ENCODE data around the gene TRMT2A. TPM values are rescaled to one million over a fixed set of nuclear protein-coding genes. Genes with fewer than 3 reads are reported as not detected.

TRMT2A gene
- total RNA-seq, 1 donor, result 45.3 TPM

DNA sequence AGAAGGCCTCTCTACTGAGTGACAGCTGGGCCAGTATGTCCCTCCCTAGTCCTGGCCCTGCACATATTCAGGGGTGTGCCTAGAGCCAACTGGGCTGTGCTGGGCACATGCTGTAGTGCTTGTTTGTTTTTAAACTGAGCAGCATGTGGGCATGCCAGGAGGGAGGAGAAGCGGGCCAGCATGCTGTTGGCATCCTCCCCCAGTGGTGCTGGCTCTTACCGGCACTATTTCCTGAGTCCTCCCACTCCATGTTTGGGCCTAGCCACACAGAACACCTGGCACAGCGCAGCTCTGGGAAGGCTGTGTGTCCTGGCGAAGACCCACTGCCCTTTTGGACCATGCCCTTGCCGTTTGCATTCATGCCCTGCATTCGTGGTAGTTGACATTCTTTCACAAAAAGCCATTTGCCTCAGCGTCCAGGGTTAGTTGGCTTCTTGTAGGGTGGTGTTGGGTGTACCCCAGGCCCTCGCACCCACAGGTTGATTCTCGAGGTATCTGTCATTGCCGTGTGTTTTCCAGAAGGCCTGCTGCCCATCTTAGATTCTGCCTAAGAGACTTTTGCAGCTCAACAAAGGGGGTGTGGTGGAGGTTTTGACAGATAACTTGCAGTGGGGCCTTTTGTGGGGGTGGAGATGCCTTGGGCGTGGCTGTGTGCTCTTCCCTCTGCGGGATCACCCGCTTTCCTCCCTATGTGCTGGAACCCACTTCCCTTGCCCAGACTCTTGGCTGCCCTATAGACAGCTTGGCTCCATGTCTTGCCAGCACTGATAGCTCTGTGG lies 23.4 kb downstream of the TRMT2A start:
- DNase-seq (ENCODE audit: low read depth), result no peak
- TF ChIP-seq, protein P1, sequence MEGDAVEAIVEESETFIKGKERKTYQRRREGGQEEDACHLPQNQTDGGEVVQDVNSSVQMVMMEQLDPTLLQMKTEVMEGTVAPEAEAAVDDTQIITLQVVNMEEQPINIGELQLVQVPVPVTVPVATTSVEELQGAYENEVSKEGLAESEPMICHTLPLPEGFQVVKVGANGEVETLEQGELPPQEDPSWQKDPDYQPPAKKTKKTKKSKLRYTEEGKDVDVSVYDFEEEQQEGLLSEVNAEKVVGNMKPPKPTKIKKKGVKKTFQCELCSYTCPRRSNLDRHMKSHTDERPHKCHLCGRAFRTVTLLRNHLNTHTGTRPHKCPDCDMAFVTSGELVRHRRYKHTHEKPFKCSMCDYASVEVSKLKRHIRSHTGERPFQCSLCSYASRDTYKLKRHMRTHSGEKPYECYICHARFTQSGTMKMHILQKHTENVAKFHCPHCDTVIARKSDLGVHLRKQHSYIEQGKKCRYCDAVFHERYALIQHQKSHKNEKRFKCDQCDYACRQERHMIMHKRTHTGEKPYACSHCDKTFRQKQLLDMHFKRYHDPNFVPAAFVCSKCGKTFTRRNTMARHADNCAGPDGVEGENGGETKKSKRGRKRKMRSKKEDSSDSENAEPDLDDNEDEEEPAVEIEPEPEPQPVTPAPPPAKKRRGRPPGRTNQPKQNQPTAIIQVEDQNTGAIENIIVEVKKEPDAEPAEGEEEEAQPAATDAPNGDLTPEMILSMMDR (IDR thresholded peaks at IDR 0.05; ENCODE audit: insufficient read depth, low read depth, low read length), result no peak
- no peak overlapping the region for H3K4me3 ChIP-seq (ENCODE audit: low read depth, low read length)

DNA sequence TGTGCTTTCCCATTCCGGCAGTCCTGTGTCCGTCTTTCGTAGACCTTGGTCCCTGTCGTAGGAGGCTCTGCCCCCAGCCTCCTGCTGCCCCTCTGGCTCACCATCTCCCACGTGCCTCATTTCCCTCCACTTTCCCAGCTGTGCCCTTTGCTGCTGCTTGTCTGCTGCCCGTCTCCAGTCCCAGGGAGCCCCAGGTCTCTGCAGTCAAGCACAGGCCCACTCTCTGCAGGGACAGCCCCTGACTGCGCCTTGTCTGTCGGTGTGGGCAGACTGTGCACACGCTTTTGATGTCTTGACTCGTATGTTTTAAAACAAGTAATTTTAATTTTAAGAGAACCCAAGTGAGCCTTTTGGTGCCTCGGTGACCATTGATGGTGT lies 24.6 kb downstream of the TRMT2A start:
- no peak for DNase-seq (ENCODE audit: low read depth)
- TF ChIP-seq, protein P1 (IDR thresholded peaks at IDR 0.05; ENCODE audit: insufficient read depth, low read depth, low read length), result no peak
- H3K4me3 ChIP-seq (ENCODE audit: low read depth, low read length), result no peak overlapping the region

DNA sequence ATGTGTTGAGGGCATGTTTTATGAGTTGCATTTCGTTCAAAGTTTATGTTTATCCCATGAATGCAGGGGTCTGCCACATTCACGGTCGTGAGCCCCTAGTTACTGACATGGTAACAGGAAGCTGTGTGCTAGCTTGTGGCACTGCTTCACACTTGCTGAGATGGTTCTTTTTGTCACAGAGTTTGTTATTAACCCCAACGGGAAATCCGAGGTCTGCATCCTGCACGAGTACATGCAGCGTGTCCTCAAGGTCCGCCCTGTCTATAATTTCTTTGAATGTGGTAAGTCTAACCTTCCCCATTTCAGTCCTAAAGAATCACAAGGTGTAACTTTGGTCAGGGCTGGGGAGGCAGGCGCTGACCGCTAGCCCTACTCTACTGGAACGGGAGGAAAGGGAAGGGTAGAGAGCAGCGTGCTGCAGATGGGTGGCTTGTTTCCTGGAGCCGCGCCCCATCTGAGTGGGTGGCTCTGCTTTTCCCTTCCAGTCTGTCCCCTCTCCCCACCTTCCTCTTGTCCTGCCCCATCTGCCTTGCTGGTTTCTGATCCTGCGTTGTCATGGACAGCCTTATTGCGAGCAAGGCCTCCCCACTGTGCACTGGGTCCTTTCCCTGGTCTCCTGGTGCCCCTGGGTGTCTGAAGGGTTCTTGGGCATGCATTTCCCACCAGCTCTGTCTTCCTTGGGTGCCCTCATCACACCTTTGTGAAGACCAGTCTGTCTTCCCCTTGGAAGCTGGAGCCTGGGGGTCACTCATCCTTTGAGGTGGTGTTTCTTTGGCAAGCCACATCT lies 25.1 kb downstream of the TRMT2A start:
- no peak overlapping the region for H3K4me3 ChIP-seq (ENCODE audit: low read depth, low read length)
- DNase-seq (ENCODE audit: low read depth), result no peak
- TF ChIP-seq, protein P1 (IDR thresholded peaks at IDR 0.05; ENCODE audit: insufficient read depth, low read depth, low read length), result no peak

DNA sequence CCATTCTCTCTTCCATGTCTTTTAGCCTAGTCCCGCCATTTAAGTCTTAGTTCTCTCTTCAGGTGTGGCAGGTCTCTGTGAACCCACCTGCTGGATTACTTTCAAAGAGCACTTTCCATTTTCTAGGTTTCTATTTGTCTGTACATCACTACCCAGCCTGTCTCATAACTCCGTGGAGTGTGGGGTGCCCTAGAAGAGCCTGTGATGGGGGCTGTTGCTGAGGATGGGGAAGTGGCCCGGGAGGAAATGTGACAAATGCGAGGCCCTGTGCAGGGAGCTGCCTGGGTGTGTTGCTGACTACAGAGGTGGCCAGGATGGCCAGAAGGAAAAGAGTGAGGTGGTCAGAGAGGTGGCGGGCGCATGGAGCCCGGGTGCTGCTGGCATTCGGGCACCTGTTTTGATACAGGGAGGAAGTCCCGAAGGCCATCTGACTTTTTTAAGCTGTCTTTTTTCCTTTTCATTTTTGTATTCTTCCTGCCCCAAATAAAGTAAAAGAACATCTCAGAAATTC lies 26.2 kb downstream of the TRMT2A start:
- TF ChIP-seq, protein P1 (IDR thresholded peaks at IDR 0.05; ENCODE audit: insufficient read depth, low read depth, low read length), result no peak
- DNase-seq (ENCODE audit: low read depth), result no peak
- H3K4me3 ChIP-seq (ENCODE audit: low read depth, low read length), result no peak overlapping the region

DNA sequence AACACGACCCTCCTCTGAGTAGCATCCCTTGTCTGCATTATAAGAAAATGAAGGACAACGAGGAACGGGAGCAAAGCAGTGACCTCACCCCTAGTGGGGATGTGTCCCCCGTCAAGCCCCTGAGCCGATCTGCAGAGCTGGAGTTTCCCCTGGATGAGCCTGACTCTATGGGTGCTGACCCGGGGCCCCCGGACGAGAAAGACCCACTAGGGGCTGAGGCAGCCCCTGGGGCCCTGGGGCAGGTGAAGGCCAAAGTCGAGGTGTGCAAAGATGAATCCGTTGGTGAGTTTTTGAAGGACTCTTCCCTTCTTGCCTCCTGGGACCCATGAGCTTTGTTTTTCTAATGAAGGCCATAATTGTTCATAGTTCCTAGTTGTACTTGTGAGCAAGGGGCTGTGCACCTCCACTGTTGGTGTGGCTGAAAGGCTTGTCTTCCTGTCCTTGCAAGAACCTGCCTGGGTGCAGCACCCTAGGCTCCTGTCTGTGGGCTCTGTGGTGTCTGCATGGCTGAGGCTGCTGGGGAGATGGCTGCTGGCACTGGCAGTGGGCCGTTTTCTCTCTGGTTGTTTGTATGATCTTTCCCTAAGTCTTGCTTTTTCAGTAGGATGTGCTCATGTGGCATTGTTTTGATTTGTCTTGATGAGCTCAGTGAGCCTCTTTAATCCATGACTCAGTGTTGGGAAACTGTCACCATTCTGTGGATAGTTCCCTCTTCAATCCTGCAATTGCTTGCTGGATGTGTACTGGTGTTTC lies 26.9 kb downstream of the TRMT2A start:
- TF ChIP-seq, protein P1 (IDR thresholded peaks at IDR 0.05; ENCODE audit: insufficient read depth, low read depth, low read length), result no peak
- H3K4me3 ChIP-seq (ENCODE audit: low read depth, low read length), result no peak overlapping the region
- DNase-seq (ENCODE audit: low read depth), result peak; percentile 72

GRCh38 chr22:20089226-20089976 lies 27.6 kb downstream of the TRMT2A start:
- TF ChIP-seq, protein P1 (IDR thresholded peaks at IDR 0.05; ENCODE audit: insufficient read depth, low read depth, low read length), result no peak
- no peak for DNase-seq (ENCODE audit: low read depth)
- H3K4me3 ChIP-seq (ENCODE audit: low read depth, low read length), result no peak overlapping the region
